Prostate gland (tissue), 2 donors: ENCODE measurements around the gene FGGY. TPM values are rescaled to one million over a fixed set of nuclear protein-coding genes. Genes with fewer than 3 reads are reported as not detected.

Experiments used
- DNase-seq: peaks from one replicate; pipeline ENCODE4 v3.0.0-alpha.2; 2019; ENCODE audit warnings: low spot score
- H3K27ac ChIP-seq, 2 donors: fragments of 200-600 bp; sonication (generic); 2 replicates each; pipeline ENCODE4 v1.5.1; 2017 to 2019
- H3K27me3 ChIP-seq: fragments of 200-600 bp; sonication (generic); replicated peaks from 2 replicates; pipeline ENCODE4 v1.5.1; 2019; ENCODE audit not compliant: insufficient read depth
- H3K36me3 ChIP-seq, 2 donors: fragments of 200-600 bp; sonication (generic); 1 replicate in 1 of 2; 2 replicates in 1 of 2; pipeline versions ENCODE4 v1.5.1 to v1.8.1; 2017 to 2019
- H3K4me1 ChIP-seq: fragments of 200-600 bp; sonication (generic); replicated peaks from 2 replicates; pipeline ENCODE4 v1.5.1; 2019
- H3K4me3 ChIP-seq, 2 donors: fragments of 200-600 bp; sonication (generic); 2 replicates each; pipeline ENCODE4 v1.5.1; 2017 to 2019
- H3K9me3 ChIP-seq: fragments of 200-600 bp; sonication (generic); 2 replicates; pipeline ENCODE4 v1.5.1; 2017
- CTCF ChIP-seq, 4 experiments: fragments of 200-600 bp in 2 of 4; fragments of 450-650 bp in 2 of 4; sonication (generic) in 2 of 4; IDR thresholded peaks; 1 replicate in 3 of 4; 2 replicates in 1 of 4; pipeline ENCODE4 v1.5.1; 2016 to 2019; ENCODE audit warnings: antibody characterized with exemption in 4 of 4, mild to moderate bottlenecking in 2 of 4, moderate library complexity in 2 of 4
- POLR2A ChIP-seq: fragments of 450-650 bp; IDR thresholded peaks from one replicate; pipeline ENCODE4 v1.6.1; 2016; ENCODE audit warnings: antibody characterized with exemption, mild to moderate bottlenecking
- POLR2AphosphoS5 ChIP-seq: sonication (generic); formaldehyde crosslinking; IDR thresholded peaks from one replicate; pipeline ENCODE4 v1.6.1; 2017; ENCODE audit warnings: antibody characterized with exemption
- WGBS: methylation state at CpG from one replicate; pipeline ENCODE4 v1.1.5; 2018; 5-methylcytosine and 5-hydroxymethylcytosine counted together
- intact Hi-C: fragments of 100-400 bp; cut with DNase I; formaldehyde crosslinking; loops from one replicate; pipeline ENCODE4 v1.14.2; 2022
- total RNA-seq, 2 donors: library from RNA; depleted of rRNA; stranded (reverse); fragments of >200 nt; gene quantifications; one replicate each; pipeline ENCODE4 v1.1.0, GENCODE V29; 2016

Gene FGGY
- total RNA-seq, 2 donors from 2014 or later = 28.6 to 32.2 TPM

- Histone ChIP-seq H3K4me3 (no peak overlapping the region), H3K27ac (no peak overlapping the region), H3K27me3 (no peaks in the 10 kb centered on the region), H3K36me3 (no peaks in the 10 kb centered on the region), H3K4me1 (no peaks in the 10 kb centered on the region), H3K9me3 (no peaks in the 10 kb centered on the region)
- no peak for DNase-seq
- intact Hi-C loops = no loop called here
- TF ChIP-seq POLR2AphosphoS5 (no peak), POLR2A (no peak), CTCF (IDR thresholded peaks at IDR 0.05) (no peak)
- WGBS = 93% methylated on average over 4 of the region's 4 CpGs
These were observed 109.7 kb downstream of the FGGY start for GRCh38 chr1:59406437-59407164.

GRCh38 chr1:59408608-59409240 is 111.8 kb downstream of the FGGY start:
- 51% methylated on average over 4 of the region's 4 CpGs for WGBS
- DNase-seq = no peak
- intact Hi-C loops = no loop called here
- Histone ChIP-seq H3K27ac (no peak overlapping the region), H3K4me3 (no peak overlapping the region), H3K36me3 (no peaks in the 10 kb centered on the region), H3K27me3 (no peaks in the 10 kb centered on the region), H3K9me3 (no peaks in the 10 kb centered on the region), H3K4me1 (no peaks in the 10 kb centered on the region)
- no peak for TF ChIP-seq POLR2AphosphoS5
- TF ChIP-seq POLR2A = no peak

GRCh38 chr1:59409549-59409948 is 112.7 kb downstream of the FGGY start:
- Histone ChIP-seq H3K4me3 (no peak overlapping the region), H3K27ac (no peak overlapping the region), H3K4me1 (no peaks in the 10 kb centered on the region), H3K36me3 (no peaks in the 10 kb centered on the region), H3K9me3 (no peaks in the 10 kb centered on the region), H3K27me3 (no peaks in the 10 kb centered on the region)
- no peak for DNase-seq
- TF ChIP-seq CTCF (IDR thresholded peaks at IDR 0.05) = no peak
- TF ChIP-seq POLR2AphosphoS5 = no peak
- no peak for TF ChIP-seq POLR2A
- intact Hi-C loops = no loop called here

GRCh38 chr1:59409986-59410385 is 113.1 kb downstream of the FGGY start:
- Histone ChIP-seq H3K4me1 (no peaks in the 10 kb centered on the region), H3K36me3 (no peaks in the 10 kb centered on the region), H3K9me3 (no peaks in the 10 kb centered on the region), H3K27ac (no peak overlapping the region), H3K4me3 (no peak overlapping the region), H3K27me3 (no peaks in the 10 kb centered on the region)
- DNase-seq = no peak
- no peak for TF ChIP-seq POLR2AphosphoS5
- no peak for TF ChIP-seq POLR2A
- no peak for TF ChIP-seq CTCF (IDR thresholded peaks at IDR 0.05)
- intact Hi-C loops = no loop called here
- WGBS = 100% methylated on average over 2 of the region's 2 CpGs

- no peaks in the 10 kb centered on the region for H3K27me3 ChIP-seq
- DNase-seq = no peak
- WGBS = 95% methylated on average over 2 of the region's 2 CpGs
- H3K4me3 ChIP-seq = no peak overlapping the region
- no peak for TF ChIP-seq CTCF (IDR thresholded peaks at IDR 0.05)
- TF ChIP-seq POLR2AphosphoS5 = no peak
- TF ChIP-seq POLR2A = no peak
- no peaks in the 10 kb centered on the region for H3K36me3 ChIP-seq
- H3K9me3 ChIP-seq = no peaks in the 10 kb centered on the region
- no peaks in the 10 kb centered on the region for H3K4me1 ChIP-seq
- no peak overlapping the region for H3K27ac ChIP-seq
- intact Hi-C loops = no loop called here
These were observed 113.6 kb downstream of the FGGY start for GRCh38 chr1:59410457-59410856.
